Loucy (cell line): ENCODE results near the gene XPNPEP3.

ENCODE experiments used
- CTCF ChIP-seq: fragments of 200-600 bp; sonication (generic); conservative IDR thresholded peaks from 2 replicates; pipeline ENCODE4 v1.5.1; 2014; ENCODE audit warnings: mild to moderate bottlenecking, antibody characterized with exemption, low read length
- EZH2phosphoT487 ChIP-seq: fragments of 200-600 bp; IDR thresholded peaks from 2 replicates; pipeline ENCODE4 v1.6.1; 2018; ENCODE audit warnings: antibody characterized with exemption, mild to moderate bottlenecking, moderate library complexity, borderline replicate concordance

DNA sequence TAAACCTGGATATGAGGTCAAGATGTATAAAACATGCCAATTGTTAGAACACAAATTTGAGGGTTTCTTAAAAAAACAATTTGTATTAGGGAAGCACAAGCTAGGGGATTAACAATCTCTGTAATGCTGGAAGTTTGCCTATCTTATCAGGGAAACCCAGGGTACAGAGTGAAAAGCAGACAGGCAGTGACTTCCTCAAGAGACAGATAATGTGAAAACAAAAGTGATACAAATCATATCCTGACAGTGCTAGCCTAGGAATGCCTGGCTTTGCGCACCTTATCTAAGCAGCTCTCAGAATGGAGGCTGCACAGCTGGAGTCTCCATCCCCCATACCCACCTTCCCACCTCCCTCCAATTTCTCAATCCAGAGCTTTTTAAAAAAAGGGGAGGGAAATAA, 71.7 kb downstream of the XPNPEP3 start:
- TF ChIP-seq CTCF: no peak
- TF ChIP-seq EZH2phosphoT487: no peak
